HG03460 (cell line): Measurements from ENCODE around the gene ZNF775.

ENCODE experiments used
- ATAC-seq: cut with Tn5 transposase; IDR thresholded peaks from one replicate; pipeline ENCODE4 v1.9.1; 2021; ENCODE audit not compliant: unreplicated experiment

ZNF775 gene

DNA sequence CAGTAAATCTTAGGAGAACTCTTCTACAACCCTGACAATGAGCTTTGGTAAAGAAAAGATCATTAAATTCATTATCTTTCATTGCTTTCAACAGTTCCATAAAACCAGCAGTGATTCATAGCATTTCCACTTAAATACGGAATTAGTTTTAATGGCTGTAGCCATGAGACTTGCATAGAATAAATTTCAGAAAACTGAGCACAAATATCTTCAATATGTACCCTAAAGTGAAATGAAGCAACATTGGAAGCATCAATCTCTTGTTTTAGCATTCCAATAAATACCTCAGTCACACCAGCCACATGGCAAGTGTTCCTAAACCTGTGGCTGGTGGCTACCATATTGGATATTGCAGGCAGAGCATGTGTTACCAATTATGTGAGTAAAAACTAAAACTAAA is 34.1 kb upstream of the ZNF775 start:
- ATAC-seq: no peak

DNA sequence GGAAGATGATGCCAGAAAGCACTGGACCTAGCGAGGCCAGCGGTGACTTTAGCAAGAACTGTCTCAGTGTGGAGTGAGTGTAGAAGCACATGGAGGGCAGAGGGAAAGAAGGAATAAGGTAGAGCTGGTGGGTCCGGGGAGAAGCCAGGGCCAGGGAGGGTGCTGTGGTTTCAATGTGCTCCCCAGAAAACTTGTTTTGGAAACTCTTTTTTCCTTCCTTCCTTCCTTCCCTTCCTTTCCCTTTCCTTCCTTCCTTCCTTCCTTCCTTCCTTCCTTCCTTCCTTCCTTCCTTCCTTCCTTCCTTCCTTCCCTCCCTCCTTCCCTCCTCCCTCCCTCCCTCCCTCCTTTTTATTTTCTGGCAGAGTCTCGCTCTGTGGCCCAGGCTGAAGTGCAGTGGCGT is 32.2 kb upstream of the ZNF775 start:
- no peak for ATAC-seq

DNA sequence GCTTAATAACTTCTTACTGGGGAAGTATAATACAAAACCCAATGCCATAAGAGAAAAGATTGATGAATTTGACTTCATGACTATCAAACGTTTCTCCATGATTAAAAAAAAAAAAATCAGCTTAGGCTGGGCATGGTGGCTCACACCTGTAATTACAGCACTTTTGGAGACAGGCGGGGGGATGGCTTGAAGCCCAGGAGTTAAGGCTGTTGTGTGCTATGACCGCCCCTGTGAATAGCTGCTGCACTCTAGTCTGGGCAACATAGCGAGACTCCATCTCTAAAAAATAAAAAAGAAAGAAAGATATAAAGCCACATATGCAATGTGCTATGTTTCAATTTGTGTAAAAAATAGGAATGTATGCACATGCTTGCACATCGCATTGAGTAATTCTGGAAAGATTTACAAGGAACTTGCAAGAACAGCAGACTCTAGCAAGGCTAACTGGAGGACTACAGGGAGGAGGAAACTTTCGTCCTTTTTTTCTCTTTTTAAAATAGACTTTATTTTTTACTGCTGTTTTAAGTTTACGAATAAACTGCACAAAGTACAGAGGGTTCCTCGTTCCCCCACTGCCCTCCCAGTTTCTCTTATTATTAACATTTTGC is 27.4 kb upstream of the ZNF775 start:
- ATAC-seq: no peak

DNA sequence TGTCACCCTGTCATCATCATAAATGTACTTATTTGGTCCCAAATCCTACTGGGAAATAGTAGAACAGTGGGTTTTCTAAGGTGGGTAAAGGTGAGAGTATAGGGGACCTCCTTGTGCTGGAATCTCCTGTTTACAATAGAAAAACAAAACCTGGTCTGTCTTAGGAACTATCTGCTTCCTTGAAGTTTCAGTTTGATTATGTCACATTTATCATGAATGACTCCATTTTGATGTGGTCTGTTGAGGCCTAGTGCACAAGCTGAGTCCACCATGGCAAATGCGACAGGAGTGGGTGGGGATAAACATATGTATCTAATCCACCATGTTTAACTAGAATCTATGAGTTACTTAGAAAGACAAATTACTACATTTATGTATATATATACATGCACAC is 23.5 kb upstream of the ZNF775 start:
- ATAC-seq: no peak

DNA sequence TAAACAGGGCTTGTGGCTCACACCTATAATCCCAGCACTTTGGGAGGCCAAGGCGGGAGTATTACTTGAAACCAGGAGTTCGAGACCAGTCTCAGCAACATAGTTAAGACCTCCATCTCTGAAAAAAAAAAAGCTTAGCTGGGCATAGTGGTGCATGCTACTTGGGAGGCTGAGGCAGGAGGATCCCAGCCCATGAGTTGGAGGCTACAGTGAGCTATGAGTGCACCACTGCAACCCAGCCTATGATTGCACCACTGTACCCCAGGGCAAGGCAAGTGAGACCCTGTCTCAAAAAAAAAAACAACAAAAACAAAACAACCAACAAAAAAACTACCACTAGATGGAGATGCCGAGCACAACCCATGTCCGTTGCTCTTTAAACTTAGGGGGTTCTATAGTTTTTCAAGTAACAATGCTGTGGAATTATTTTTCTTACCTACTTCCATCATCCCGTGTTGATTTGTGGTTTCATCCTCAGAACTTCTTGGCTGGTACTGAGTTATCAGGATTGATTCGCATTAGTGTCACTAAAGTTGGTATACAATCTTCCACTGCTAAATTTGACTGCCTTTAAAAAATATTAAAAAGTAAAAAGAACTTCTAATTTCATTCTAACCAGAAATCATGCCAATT is 22.7 kb upstream of the ZNF775 start:
- no peak for ATAC-seq

DNA sequence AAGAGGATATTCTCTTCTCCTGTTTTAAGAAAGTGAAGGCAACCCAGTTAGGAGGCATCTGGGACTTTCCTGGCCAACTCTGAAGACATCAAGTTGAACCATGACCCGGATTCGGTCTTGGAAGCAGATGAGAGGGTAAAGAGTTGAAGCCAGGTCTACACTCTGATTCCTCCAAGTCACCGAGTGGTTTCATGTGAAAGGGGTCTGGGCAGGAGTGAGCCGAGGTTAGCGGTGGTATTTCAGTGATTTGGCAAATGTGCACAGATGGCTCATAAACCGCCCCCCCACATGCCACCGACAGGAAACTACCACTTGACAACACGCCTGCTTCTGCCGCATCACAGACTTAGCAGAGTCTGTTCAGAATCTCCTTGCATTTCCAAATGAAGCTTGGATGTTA is 21.9 kb upstream of the ZNF775 start:
- peak; percentile 65 for ATAC-seq

DNA sequence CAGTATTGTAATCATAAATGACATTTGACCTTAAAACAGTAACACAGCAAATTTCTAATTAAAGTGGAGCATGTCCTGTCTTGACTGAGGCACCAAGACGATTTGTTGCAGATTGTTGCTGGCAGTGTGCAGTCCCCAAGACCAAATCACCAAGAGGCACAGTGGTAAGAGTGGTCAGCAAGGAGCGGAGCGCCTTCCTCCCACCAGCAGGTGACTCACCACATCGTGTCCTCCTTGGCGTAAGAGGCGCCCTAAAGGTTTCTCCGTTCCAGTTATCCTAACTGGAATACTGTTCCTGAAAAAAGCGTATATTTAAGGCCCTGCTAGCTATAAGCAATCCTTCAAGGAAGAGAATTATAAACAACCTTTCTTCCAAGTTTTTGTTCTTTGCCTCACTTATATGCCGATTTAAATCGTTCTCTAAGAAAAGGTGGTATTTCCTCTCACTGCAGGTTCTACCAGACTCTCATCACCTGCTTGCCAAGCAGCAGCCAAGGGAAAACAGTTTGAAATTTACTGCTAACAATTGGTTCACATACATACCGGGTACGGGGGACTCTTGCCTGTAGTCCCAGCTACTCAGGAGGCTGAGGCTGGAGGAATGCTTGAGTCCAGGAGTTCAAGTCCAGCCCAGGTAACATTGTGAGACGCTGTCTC is 21.2 kb upstream of the ZNF775 start:
- ATAC-seq: peak; percentile 29

DNA sequence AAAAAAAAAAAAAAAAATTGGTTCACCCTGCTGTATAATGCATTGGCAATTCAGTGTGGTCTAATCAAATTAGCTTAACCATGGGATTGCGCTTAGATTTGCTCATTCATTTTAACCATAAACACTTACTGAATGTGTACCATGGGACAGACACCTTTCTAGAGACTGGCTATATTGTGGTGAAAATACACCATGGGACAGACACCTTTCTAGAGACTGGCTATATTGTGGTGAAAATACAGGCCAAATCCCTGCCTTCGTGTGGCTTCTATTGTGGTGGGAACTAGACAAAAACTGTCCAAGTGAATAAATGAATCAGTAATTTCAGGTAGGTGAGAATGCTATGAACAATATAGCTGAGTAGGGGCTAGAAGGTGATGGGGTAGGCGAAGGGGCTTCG is 20.7 kb upstream of the ZNF775 start:
- ATAC-seq: no peak

DNA sequence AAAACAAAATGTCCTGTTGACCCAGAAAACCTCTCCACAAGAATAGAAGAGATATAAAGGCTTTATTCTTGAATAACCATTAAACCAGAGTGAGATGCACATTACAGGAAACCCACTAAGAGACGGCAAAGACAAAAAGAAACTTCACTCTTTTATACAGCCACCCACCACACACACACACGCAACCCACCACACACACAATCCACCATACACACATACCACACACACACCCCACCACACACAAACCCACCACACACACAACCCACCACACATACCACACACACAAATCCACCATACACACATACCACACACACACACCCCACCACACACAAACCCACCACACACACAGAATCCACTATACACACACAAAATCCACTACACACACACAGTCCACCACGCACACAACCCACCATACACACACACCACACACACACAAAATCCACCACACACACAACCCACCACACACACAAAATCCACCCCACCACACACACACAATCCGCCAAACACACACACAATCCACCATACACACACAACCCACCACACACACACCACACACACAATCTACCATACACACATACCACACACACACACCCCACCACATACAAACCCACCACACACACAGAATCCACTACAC is 20.0 kb upstream of the ZNF775 start:
- no peak for ATAC-seq

DNA sequence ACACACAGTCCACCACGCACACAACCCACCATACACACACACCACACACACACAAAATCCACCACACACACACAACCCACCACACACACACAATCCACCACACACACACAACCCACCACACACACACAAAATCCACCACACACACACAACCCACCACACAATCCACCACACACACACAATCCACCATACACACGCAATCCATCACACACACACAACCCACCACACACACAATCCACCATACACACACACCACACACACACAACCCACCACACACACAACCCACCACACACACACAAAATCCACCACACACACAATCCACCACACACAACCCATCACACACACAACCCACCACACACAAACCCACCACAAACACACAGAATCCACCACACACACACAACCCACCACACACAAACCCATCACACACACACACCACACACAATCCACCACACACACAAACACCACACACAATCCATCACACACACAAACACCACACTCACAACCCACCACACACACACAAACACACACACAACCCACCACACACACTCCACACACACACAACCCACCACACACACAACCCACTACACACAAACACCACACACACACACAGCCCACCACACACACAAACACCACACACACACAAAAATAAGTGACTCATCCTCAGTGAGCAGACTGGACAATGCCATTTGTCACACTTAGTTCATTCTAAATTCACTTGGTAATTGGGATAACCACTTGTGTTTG is 19.3 kb upstream of the ZNF775 start:
- no peak for ATAC-seq

DNA sequence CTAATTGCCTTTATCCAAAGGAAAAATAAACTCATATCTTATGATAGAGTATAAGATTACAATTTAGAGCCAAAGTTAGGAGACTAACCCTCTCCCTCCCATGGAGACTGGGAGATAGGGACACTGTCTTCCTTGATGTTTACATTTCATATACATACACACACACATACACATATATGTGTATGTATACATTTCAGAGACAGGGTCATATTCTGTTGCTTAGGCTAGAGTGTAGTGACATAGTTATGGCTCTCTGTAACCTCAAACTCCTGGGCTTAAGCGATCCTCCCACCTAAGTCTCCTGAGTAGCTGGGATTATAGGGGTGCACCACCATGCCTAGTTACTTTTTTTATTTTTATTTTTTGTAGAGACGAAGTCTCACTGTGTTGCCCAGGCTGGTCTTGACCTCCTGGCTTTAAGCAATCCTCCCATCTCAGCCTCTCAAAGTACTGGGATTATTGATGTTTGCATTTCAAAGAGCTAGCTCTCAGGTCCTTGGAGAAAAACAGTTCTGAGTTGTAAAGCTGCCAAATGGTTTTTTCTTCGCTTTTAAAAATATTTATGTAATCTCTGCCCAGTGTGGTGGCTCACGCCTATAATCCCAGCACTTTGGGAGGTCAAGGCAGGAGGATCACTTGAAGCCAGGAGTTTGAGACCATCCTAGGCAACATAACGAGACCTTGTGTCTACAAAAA is 18.6 kb upstream of the ZNF775 start:
- no peak for ATAC-seq

DNA sequence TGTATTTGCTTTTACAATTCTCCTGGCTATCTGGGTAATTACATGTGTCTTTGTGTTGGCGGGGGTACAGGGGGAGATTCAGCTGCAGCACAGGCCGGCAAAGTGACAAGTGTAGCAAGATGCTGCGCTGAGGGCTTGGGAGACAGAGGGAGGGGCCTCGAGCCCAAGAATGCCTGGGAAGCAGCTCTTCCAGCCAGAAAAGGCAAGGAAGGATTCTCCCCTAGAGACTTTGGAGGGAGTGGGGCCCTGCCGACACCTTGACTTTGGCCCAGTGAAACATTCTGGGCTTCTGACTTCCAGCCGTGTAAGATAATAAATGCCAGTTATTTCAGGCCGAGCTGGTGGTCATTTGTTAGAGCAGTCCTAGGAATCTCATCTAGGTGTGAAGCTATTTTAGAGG is 17.7 kb upstream of the ZNF775 start:
- no peak for ATAC-seq

DNA sequence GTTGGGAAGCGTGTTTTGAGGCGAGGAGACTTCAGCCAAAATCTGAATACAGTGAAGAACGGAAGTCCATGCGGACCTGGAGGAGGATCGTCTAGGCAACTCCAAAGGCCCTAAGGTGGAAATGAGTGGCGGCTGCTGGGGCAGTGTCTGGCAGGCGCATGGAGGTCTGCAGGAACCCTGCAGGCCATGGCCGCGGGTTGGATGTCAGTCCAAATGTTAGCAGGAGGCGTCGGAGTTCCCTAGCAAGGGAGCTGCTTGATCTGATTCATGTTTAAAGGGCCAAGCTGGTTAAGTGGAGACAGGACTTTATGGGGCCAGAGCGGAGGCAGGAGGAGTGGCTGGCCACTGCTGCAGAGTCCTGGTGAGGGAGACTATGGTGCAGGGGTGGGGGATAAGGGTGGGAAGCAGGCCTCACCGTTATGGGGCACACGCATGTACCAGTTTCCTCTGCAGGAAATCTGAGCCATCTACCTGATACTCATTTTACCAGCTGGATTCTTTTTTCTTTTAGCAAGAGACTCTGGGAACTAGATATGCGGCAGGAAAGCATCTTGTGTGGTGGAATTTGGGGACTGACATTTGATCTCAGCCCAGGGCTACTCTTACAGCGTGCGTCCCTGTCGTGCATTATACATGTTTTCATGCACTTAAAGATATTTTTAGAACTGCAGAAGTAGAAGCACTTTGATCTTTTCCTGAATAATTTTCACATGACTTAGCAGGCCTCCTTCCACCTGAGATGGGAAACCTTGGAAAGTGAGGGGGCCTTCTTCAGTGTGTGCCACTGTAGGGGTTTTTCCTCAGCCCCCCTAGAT is 17.1 kb upstream of the ZNF775 start:
- no peak for ATAC-seq

DNA sequence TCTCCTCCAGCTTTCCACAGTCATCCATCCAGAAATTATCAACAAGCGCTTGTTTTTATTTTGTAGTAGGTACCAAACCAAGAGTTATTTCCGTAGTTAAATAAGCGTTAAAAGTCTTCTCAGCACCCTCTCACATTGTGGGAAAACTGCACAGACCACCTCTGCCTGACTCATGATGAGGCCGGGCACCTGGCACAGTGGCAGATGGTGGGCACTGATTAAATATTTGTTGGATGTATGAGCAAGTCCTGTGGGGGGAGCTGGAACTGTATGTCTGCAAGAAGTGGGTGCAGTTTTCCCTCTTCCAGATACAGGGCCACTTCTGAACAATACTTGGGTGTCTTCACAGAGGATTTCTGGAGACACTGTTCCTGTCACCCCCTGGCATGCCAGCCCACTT is 15.8 kb upstream of the ZNF775 start:
- no peak for ATAC-seq

DNA sequence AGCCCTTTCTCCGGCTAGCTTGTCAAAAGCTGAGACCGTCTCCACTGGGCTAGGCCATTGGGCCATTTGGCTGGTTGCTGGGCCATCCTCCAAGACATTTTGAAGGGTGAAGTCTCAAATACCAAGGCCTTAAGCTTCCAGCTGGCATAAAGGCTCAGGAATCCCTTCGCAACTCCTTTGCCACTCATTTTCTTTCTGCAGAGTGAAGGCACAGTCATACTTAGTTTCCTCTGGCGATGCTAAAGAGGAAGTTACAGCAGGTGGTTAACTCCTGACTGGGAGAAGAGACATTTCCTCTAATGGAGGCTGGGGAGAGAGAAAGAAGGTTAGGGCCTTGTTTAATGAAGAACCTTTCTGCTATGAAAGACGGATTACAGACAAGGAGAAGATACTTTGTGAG is 15.3 kb upstream of the ZNF775 start:
- ATAC-seq: no peak

DNA sequence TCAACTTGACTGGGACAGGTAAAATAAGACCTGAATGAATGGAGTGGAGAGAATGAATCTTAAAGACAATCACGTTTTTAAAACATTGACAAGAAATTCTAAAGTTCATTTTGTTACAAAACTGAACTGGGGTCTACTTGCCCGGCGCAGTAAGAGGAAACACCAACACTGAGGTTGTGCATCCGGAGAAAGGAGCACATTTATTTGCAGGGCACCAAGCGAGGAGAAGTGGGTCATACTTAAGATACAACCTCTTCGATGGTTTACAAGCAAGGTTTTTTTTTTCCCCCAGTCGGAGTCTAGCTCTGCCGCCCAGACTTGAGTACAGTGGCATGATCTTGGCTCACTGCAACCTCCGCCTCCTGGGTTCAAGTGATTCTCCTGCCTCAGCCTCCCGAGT is 13.9 kb upstream of the ZNF775 start:
- ATAC-seq: no peak

DNA sequence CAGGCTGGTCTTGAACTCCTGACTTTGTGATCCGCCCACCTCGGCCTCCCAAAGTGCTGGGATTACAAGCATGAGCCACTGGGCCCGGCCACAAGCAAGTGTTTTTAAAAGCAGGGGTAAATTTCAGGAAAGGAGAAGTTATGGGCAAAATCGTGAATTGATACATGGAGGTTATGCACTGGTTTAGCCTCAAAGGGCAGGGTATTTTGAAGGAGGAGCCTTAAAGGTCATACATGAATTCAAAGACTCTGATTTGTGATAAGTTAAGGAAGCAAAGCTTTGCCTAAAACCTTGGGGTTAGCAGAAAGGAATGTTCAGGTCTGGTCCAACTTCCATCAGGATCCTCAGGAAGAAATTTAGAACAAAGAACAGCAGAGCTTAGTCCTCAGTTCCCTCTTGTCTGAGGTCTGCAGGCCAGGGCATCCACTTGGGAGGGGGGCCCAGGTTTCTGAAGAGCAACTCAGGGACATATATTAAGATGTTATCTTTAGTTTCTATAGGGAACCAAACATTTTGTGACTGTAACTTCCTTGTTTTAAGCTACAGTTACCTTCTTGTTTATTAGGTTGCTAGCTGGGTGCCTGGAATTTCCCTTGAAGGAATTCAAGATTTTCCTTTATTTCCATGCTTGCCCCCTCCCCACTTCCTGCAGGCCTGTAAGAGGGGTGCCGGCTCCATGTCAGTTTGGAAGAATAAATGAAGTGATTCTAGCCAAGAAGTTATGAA is 13.3 kb upstream of the ZNF775 start:
- ATAC-seq: no peak

DNA sequence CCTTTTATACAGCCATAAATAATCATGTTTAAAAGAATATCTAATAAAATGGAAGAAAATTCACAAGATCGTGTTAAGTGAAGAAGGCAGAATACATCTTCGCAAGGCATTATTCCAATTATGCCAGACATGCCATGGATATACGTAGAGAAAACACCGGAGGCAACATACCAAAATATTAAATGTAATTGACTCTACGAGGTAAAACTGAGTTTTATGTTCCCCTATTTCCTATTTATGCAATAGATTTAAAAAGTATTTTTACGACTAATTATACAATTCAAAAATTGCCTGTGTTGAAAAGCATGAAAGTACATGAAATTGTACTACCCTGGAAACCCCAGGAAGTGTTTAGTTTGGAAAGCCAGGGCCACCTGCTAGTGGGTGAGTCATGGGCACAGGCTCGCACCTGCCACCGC is 11.4 kb upstream of the ZNF775 start:
- peak; percentile 40 for ATAC-seq

DNA sequence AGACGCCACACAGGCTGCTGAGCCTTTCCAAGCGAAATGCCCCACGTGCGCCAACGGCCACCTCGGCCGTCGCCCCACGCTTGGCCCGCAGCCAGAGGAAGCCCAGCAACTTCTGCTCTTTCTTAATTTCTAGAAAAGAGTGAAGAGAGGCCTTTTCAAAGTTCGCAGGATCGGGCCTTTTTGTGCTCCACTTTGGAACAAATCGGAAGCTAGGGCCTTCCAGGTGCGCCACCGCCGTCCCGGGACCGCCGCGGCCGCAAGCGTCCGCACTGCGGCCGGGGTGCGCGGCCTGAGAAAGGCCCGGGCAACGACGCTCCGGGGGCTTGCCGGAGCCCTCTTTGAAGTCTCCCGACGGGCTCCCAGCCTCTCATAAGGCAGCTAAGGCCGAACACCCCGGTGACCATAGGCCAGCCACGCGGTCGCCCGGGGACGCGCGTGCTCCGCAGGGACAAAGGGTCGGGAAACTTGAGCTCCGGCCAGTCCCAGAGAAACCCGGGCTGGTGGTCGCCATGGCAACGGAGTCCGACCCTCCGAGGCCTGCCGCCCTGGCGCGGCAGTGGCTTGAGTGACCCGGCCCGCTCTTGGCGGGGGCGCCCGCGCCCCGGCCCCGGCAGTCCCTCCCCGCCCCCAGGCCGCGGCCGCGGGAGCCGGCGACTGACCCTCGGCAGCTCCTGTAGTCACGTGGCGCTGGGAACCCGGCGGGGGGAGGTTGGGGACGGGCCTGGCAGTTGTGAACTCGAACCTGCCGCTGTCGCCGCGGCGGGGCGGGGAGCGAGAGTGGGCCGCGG is 10.8 kb upstream of the ZNF775 start, which contains the start of gene REPIN1:
REPIN1 (plus strand) TSS at position 727 of the 788 bp plus-strand sequence. CDS start 890 bp downstream, outside the sequence.
- ATAC-seq: peak; percentile 39
